A549 treated with CORT108297 at 1 μM for 4 hours (cell line): ENCODE data around the gene SCAF4. TPM values are rescaled to one million over a fixed set of nuclear protein-coding genes. Genes with fewer than 3 reads are reported as not detected.

Experiments
- total RNA-seq: library from RNA; stranded (reverse); fragments of 200-300 nt; extraction: Qiagen RNA extraction; gene quantifications from 5 replicates; pipeline ENCODE4 v1.2.3, GENCODE V29; 2022

Gene SCAF4
- 17.2 to 20.2 TPM (median 18.2 TPM) in 5 replicates for total RNA-seq

GRCh38 chr21:31731857-31732596, at the start of gene SCAF4:
Gene SCAF4 (minus strand): TSS chr21:31732118. CDS start chr21:31731692, 426 bp downstream.

GRCh38 chr21:31659536-31660258, 72.2 kb downstream of the SCAF4 start, which contains the start of gene SOD1:
Gene SOD1 (plus strand): TSS chr21:31659693. CDS start chr21:31659770, 77 bp downstream.

Other genes starting within 250 kb of the SCAF4 start
- 370 to 441 TPM (median 392 TPM) in 5 replicates for gene SOD1, start 72.4 kb downstream of the SCAF4 start, total RNA-seq
- 1.2 to 1.8 TPM (median 1.4 TPM) in 5 replicates for gene HUNK, start 140.9 kb upstream of the SCAF4 start, total RNA-seq